CD4-positive, alpha-beta memory T cell (primary cell): ENCODE measurements around the gene PLEKHJ1. TPM values are rescaled to one million over a fixed set of nuclear protein-coding genes. Genes with fewer than 3 reads are reported as not detected.

Experiments used
- CTCF ChIA-PET: fragments of 350-600 bp; sonication (Branson Sonifier 250); formaldehyde crosslinking; loops from one replicate; lab custom pipeline; 2021; ENCODE audit warnings: inconsistent platforms; ENCODE audit not compliant: partially characterized antibody; lab: Charles Lee
- POLR2A ChIA-PET: fragments of 350-600 bp; sonication (Branson Sonifier 250); formaldehyde crosslinking; loops from one replicate; lab custom pipeline; 2021; ENCODE audit not compliant: partially characterized antibody; lab: Charles Lee
- DNase-seq, 5 donors: peaks; one replicate each; pipeline versions ENCODE4 v3.0.0 to v3.0.0-alpha.2; 2020 to 2022; ENCODE audit warnings: mixed read lengths in 1 of 5
- H3K27ac ChIP-seq: one replicate; pipeline ENCODE4 v1.7.0; 2013; ENCODE audit warnings: low read depth, low read length
- H3K27me3 ChIP-seq: 2 replicates; pipeline ENCODE4 v1.7.0; 2013; ENCODE audit warnings: mild to moderate bottlenecking, low read length, moderate library complexity; ENCODE audit not compliant: insufficient read depth
- H3K36me3 ChIP-seq: 2 replicates; pipeline ENCODE4 v1.7.0; 2013; ENCODE audit warnings: mild to moderate bottlenecking, low read length, moderate library complexity; ENCODE audit not compliant: insufficient read depth
- H3K4me1 ChIP-seq: 2 replicates; pipeline ENCODE4 v1.7.0; 2013; ENCODE audit warnings: mild to moderate bottlenecking, low read length, moderate library complexity; ENCODE audit not compliant: insufficient read depth
- H3K4me3 ChIP-seq, 2 donors: one replicate each; pipeline ENCODE4 v1.7.0; 2013; ENCODE audit warnings: low read length in 2 of 2, mild to moderate bottlenecking in 1 of 2
- H3K9me3 ChIP-seq, 2 donors: one replicate each; pipeline ENCODE4 v1.7.0; 2013; ENCODE audit warnings: low read length in 2 of 2, control low read depth in 1 of 2; ENCODE audit not compliant: control insufficient read depth in 1 of 2
- H3K27ac Mint-ChIP-seq, 7 donors: one replicate each; pipeline ENCODE4 v1.8.0; 2020 to 2021; ENCODE audit warnings: mixed read lengths in 7 of 7, mild to moderate bottlenecking in 6 of 7, inconsistent platforms in 3 of 7, moderate library complexity in 3 of 7
- H3K27me3 Mint-ChIP-seq, 2 donors: one replicate each; pipeline ENCODE4 v1.8.0; 2020 to 2021; ENCODE audit warnings: mixed read lengths in 2 of 2
- H3K36me3 Mint-ChIP-seq, 2 donors: one replicate each; pipeline ENCODE4 v1.8.0; 2020 to 2021; ENCODE audit warnings: mixed read lengths in 2 of 2, inconsistent platforms in 1 of 2, mild to moderate bottlenecking in 1 of 2
- H3K4me1 Mint-ChIP-seq, 4 donors: one replicate each; pipeline ENCODE4 v1.8.0; 2020 to 2021; ENCODE audit warnings: mixed read lengths in 4 of 4, mild to moderate bottlenecking in 1 of 4
- H3K4me3 Mint-ChIP-seq, 8 donors: one replicate each; pipeline ENCODE4 v1.8.0; 2020 to 2021; ENCODE audit warnings: mixed read lengths in 8 of 8, mild to moderate bottlenecking in 7 of 8, moderate library complexity in 6 of 8, inconsistent platforms in 3 of 8
- H3K9me3 Mint-ChIP-seq, 8 donors: one replicate each; pipeline ENCODE4 v1.8.0; 2020 to 2021; ENCODE audit warnings: mixed read lengths in 8 of 8, mild to moderate bottlenecking in 5 of 8, inconsistent platforms in 3 of 8, moderate library complexity in 1 of 8
- intact Hi-C: fragments of 100-400 bp; cut with micrococcal nuclease; formaldehyde crosslinking; loops from one replicate; pipeline ENCODE4 v1.15.1; 2023
- polyA plus RNA-seq, 2 donors: library from polyadenylated mRNA; unstranded; fragments of 300-500 nt; fragmentation: Illumina TruSeq; gene quantifications; one replicate each; pipeline ENCODE4 v1.2.3, GENCODE V29; 2021
- total RNA-seq, 2 experiments: library from RNA; stranded (reverse); gene quantifications; one replicate each; pipeline ENCODE4 v1.2.3, GENCODE V29; 2021

The PLEKHJ1 gene
- total and polyA plus RNA-seq, 4 experiments from 2014 or later: 64.9 to 119 (median 85.2) TPM

- Mint-ChIP-seq H3K4me1 (peaks cover 0 to 8% (median 4%) of the 10 kb centered on the region in 4 donors), H3K9me3 (no peaks in the 10 kb centered on the region), H3K36me3 (peaks cover 8 to 11% of the 10 kb centered on the region in 2 donors), H3K4me3 (no peak overlapping the region), H3K27me3 (no peaks in the 10 kb centered on the region), H3K27ac (no peak overlapping the region)
- Histone ChIP-seq H3K27me3 (peaks cover 4% of the 10 kb centered on the region), H3K36me3 (peaks cover 24% of the 10 kb centered on the region), H3K27ac (no peak overlapping the region), H3K9me3 (no peaks in the 10 kb centered on the region), H3K4me3 (no peak overlapping the region), H3K4me1 (peaks cover 31% of the 10 kb centered on the region)
- DNase-seq: no peak
- intact Hi-C loops: no loop called here
- ChIA-PET CTCF (interaction anchor here (2.5 kb wide), 1 partner anchor 11 kb away, joined by 10 read pairs; no protein-coding TSS in a partner anchor), POLR2A (interaction anchor here (1.0 to 16.7 kb wide), 5 partner anchors 7 to 44 kb away, joined by 3 to 325 read pairs (median 24); partner anchors contain the start of genes PLEKHJ1 and SF3A2)
These were observed 14.6 kb upstream of the PLEKHJ1 start for GRCh38 chr19:2250766-2251105.

GRCh38 chr19:2249880-2250765 lies 14.0 kb upstream of the PLEKHJ1 start:
- Mint-ChIP-seq H3K9me3 (no peaks in the 10 kb centered on the region), H3K27ac (peak overlapping the region in 1 of 7 donors; percentile 40), H3K27me3 (no peaks in the 10 kb centered on the region), H3K4me1 (peaks cover 0 to 8% (median 4%) of the 10 kb centered on the region in 4 donors), H3K4me3 (peak overlapping the region in 2 of 8 donors; percentile 9 to 35), H3K36me3 (peaks cover 10 to 13% of the 10 kb centered on the region in 2 donors)
- Histone ChIP-seq H3K36me3 (peaks cover 30% of the 10 kb centered on the region), H3K9me3 (no peaks in the 10 kb centered on the region), H3K27ac (no peak overlapping the region), H3K4me3 (no peak overlapping the region), H3K4me1 (peaks cover 31% of the 10 kb centered on the region), H3K27me3 (peaks cover 4% of the 10 kb centered on the region)
- peak in 1 of 5 donors; percentile 24 for DNase-seq
- intact Hi-C loops: no loop called here
- ChIA-PET CTCF (interaction anchor here (1.5 to 2.5 kb wide), 2 partner anchors 11 to 14 kb away, joined by 3 to 10 read pairs; partner anchors contain the start of gene PLEKHJ1), POLR2A (interaction anchor here (0.6 to 16.7 kb wide), 8 partner anchors 8 to 226 kb away, joined by 3 to 325 read pairs (median 8); partner anchors contain the start of genes GADD45B, PLEKHJ1 and SF3A2)

GRCh38 chr19:2249010-2249866 lies 13.1 kb upstream of the PLEKHJ1 start, which contains the start of gene AMH:
TSS of gene AMH (plus strand) at chr19:2249323. CDS start at chr19:2249333, 10 bp downstream.
- H3K9me3 Mint-ChIP-seq: no peaks in the 10 kb centered on the region
- Histone ChIP-seq H3K27ac (no peak within 1 kb of the TSS), H3K36me3 (peaks cover 39% of the 10 kb centered on the region), H3K4me1 (peaks cover 31% of the 10 kb centered on the region), H3K27me3 (peaks cover 4% of the 10 kb centered on the region), H3K4me3 (no peak within 1 kb of the TSS), H3K9me3 (no peaks in the 10 kb centered on the region)
- DNase-seq: no peak
- peak within 1 kb of the TSS in 1 of 8 donors; percentile 35 for H3K4me3 Mint-ChIP-seq
- peaks cover 0 to 9% (median 5%) of the 10 kb centered on the region in 4 donors for H3K4me1 Mint-ChIP-seq
- intact Hi-C loops: no loop called here
- H3K36me3 Mint-ChIP-seq: peaks cover 14 to 20% of the 10 kb centered on the region in 2 donors
- peak within 1 kb of the TSS in 2 of 7 donors; percentile 23 to 40 for H3K27ac Mint-ChIP-seq
- no peaks in the 10 kb centered on the region for H3K27me3 Mint-ChIP-seq
- CTCF ChIA-PET: interaction anchor here (0.9 to 2.5 kb wide), 3 partner anchors 10 to 13 kb away, joined by 3 to 10 read pairs (median 3); partner anchors contain the start of gene PLEKHJ1
- POLR2A ChIA-PET: interaction anchor here (0.8 to 16.7 kb wide), 7 partner anchors 8 to 227 kb away, joined by 3 to 325 read pairs (median 11); partner anchors contain the start of genes GADD45B, PLEKHJ1 and SF3A2

GRCh38 chr19:2248136-2249009 lies 12.2 kb upstream of the PLEKHJ1 start:
- no peak overlapping the region for H3K4me3 Mint-ChIP-seq
- Histone ChIP-seq H3K4me3 (no peak overlapping the region), H3K27me3 (peaks cover 4% of the 10 kb centered on the region), H3K9me3 (no peaks in the 10 kb centered on the region), H3K36me3 (peaks cover 48% of the 10 kb centered on the region), H3K4me1 (peaks cover 32% of the 10 kb centered on the region), H3K27ac (no peak overlapping the region)
- peaks cover 14 to 22% of the 10 kb centered on the region in 2 donors for H3K36me3 Mint-ChIP-seq
- no peaks in the 10 kb centered on the region for H3K9me3 Mint-ChIP-seq
- peaks cover 0 to 9% (median 5%) of the 10 kb centered on the region in 4 donors for H3K4me1 Mint-ChIP-seq
- intact Hi-C loops: no loop called here
- H3K27me3 Mint-ChIP-seq: no peaks in the 10 kb centered on the region
- H3K27ac Mint-ChIP-seq: peak overlapping the region in 2 of 7 donors; percentile 23 to 32
- POLR2A ChIA-PET: interaction anchor here (1.1 to 16.7 kb wide), 4 partner anchors 9 to 23 kb away, joined by 3 to 325 read pairs (median 89); partner anchors contain the start of genes PLEKHJ1 and SF3A2
- no peak for DNase-seq
- CTCF ChIA-PET: interaction anchor here (0.9 to 2.5 kb wide), 2 partner anchors 9 to 14 kb away, joined by 3 to 10 read pairs; no protein-coding TSS in a partner anchor

DNA sequence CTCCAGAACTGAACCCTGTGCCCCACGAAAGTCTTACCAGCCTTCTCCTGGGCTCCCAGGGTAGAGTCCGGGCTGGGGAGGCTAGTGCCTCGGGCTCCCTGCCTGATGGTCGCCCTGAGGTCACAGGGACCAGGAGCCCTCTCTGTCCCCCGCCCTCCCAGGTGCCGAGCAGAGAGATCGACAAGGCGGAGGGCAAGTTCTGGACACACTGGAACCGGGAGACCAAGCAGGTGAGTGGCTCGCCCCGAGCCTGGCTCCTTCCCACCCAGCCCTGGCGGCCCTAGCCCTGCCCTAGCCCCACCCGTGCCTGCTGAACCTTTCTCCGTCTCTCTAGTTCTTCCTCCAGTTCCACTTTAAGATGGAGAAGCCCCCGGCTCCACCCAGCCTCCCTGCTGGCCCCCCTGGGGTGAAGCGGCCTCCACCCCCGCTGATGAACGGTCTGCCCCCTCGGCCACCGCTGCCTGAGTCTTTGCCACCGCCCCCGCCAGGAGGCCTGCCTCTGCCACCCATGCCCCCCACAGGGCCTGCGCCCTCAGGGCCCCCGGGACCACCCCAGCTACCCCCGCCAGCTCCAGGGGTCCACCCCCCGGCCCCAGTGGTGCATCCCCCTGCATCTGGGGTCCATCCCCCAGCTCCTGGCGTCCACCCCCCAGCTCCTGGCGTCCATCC lies 11.4 kb upstream of the PLEKHJ1 start:
- no peak overlapping the region for H3K27ac ChIP-seq
- intact Hi-C loops: no loop called here
- H3K4me3 ChIP-seq: no peak overlapping the region
- DNase-seq: no peak
- peaks cover 4% of the 10 kb centered on the region for H3K27me3 ChIP-seq
- CTCF ChIA-PET: no interaction called here
- peaks cover 32% of the 10 kb centered on the region for H3K4me1 ChIP-seq
- Mint-ChIP-seq H3K4me1 (peaks cover 4 to 13% (median 5%) of the 10 kb centered on the region in 4 donors), H3K36me3 (peaks cover 17 to 23% of the 10 kb centered on the region in 2 donors), H3K27me3 (no peaks in the 10 kb centered on the region), H3K27ac (no peak overlapping the region), H3K9me3 (no peaks in the 10 kb centered on the region), H3K4me3 (no peak overlapping the region)
- H3K36me3 ChIP-seq: peaks cover 56% of the 10 kb centered on the region
- no peaks in the 10 kb centered on the region for H3K9me3 ChIP-seq
- POLR2A ChIA-PET: interaction anchor here (1.1 to 16.7 kb wide), 3 partner anchors 9 to 24 kb away, joined by 3 to 325 read pairs (median 167); partner anchors contain the start of genes PLEKHJ1 and SF3A2
